NOMO-1 treated with dmso at 0.1 percent for 144 hours (cell line): ENCODE measurements around the gene FOXS1.
A peak's percentile ranks its signal among the peaks of the same experiment; 100 is the strongest.
"Not testable (repeated sequence)": the region's sequence is repeated elsewhere in the genome, so short reads cannot be mapped to it uniquely, and the experiment has no call there.

Experiments used
- DNase-seq: peaks from one replicate; lab custom pipeline; 2025; ENCODE audit not compliant: unreplicated experiment; lab: John Stamatoyannopoulos, UW

FOXS1 gene

GRCh38 chr20:31840906-31841816 is 4.2 kb downstream of the FOXS1 start:
- DNase-seq = no peak

GRCh38 chr20:31839782-31840487 is 5.5 kb downstream of the FOXS1 start:
- DNase-seq = no peak

GRCh38 chr20:31838646-31839292 is 6.6 kb downstream of the FOXS1 start:
- peak; percentile 9 for DNase-seq

- no peak for DNase-seq
Measured at GRCh38 chr20:31837896-31838397, 7.5 kb downstream of the FOXS1 start.

- no peak for DNase-seq
Measured at GRCh38 chr20:31836853-31837608, 8.4 kb downstream of the FOXS1 start.

GRCh38 chr20:31835977-31836852 is 9.2 kb downstream of the FOXS1 start:
- peak; percentile 72 for DNase-seq

- DNase-seq = no peak
Measured at GRCh38 chr20:31835554-31835953, 9.8 kb downstream of the FOXS1 start.

GRCh38 chr20:31833931-31834521 is 11.4 kb downstream of the FOXS1 start:
- no peak for DNase-seq

- peak; percentile 21 for DNase-seq
Measured at GRCh38 chr20:31833130-31833930, 12.1 kb downstream of the FOXS1 start.

- DNase-seq = no peak
Measured at GRCh38 chr20:31831771-31832306, 13.6 kb downstream of the FOXS1 start.

- DNase-seq = no peak
Measured at GRCh38 chr20:31831211-31831610, 14.2 kb downstream of the FOXS1 start.

GRCh38 chr20:31830406-31830981 is 14.9 kb downstream of the FOXS1 start:
- DNase-seq = no peak

GRCh38 chr20:31829731-31830130 is 15.7 kb downstream of the FOXS1 start:
- DNase-seq = no peak

- not testable (repeated sequence) for DNase-seq
Measured at GRCh38 chr20:31828016-31828415, 17.4 kb downstream of the FOXS1 start.

- DNase-seq = no peak
Measured at GRCh38 chr20:31827059-31827458, 18.3 kb downstream of the FOXS1 start.

GRCh38 chr20:31826074-31826473 is 19.3 kb downstream of the FOXS1 start:
- DNase-seq = no peak

- DNase-seq = no peak
Measured at GRCh38 chr20:31824554-31825313, 20.7 kb downstream of the FOXS1 start.
